ENCODE results near the gene CRADD.

CRADD gene

DNA sequence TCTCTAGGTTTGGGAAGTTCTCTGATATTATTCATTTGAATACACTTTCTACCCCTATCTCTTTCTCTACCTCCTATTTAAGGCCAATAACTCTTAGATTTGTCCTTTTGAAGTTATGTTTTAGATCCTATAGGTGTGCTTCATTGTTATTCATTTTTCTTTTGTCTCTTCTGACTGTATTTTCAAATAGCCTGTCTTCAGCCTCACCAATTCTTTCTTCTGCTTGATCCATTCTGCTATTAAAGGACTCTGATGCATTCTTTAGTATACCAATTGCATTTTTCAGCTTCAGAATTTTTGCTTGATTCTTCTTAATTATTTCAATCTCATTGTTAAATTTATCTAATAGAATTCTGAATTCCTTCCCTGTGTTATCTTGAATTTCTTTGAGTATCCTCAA lies 199.2 kb downstream of the CRADD start:
- POLR2A ChIA-PET (ENCODE audit: low non-redundant PET) = interaction anchor here (0.7 kb wide), 1 partner anchor 101 kb away, joined by 3 read pairs; no protein-coding TSS in a partner anchor

GRCh38 chr12:93877446-93877845 lies 200.3 kb downstream of the CRADD start:
- no peak for DNase-seq (ENCODE audit: low spot score)
- TF ChIP-seq, protein P1, sequence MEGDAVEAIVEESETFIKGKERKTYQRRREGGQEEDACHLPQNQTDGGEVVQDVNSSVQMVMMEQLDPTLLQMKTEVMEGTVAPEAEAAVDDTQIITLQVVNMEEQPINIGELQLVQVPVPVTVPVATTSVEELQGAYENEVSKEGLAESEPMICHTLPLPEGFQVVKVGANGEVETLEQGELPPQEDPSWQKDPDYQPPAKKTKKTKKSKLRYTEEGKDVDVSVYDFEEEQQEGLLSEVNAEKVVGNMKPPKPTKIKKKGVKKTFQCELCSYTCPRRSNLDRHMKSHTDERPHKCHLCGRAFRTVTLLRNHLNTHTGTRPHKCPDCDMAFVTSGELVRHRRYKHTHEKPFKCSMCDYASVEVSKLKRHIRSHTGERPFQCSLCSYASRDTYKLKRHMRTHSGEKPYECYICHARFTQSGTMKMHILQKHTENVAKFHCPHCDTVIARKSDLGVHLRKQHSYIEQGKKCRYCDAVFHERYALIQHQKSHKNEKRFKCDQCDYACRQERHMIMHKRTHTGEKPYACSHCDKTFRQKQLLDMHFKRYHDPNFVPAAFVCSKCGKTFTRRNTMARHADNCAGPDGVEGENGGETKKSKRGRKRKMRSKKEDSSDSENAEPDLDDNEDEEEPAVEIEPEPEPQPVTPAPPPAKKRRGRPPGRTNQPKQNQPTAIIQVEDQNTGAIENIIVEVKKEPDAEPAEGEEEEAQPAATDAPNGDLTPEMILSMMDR (conservative IDR thresholded peaks at IDR 0.05; ENCODE audit: low read depth) = no peak
- ChIA-PET CTCF (no interaction called here), POLR2A (ENCODE audit: low non-redundant PET) (no interaction called here)
- no peak overlapping the region for H3K27ac ChIP-seq

More for the DNA sequence above, 199.2 kb downstream of the CRADD start:
- TF ChIP-seq, protein P1 (conservative IDR thresholded peaks at IDR 0.05; ENCODE audit: low read depth) = no peak
- CTCF ChIA-PET = no interaction called here
- no peak for DNase-seq (ENCODE audit: low spot score)
- H3K27ac ChIP-seq = no peak overlapping the region

DNA sequence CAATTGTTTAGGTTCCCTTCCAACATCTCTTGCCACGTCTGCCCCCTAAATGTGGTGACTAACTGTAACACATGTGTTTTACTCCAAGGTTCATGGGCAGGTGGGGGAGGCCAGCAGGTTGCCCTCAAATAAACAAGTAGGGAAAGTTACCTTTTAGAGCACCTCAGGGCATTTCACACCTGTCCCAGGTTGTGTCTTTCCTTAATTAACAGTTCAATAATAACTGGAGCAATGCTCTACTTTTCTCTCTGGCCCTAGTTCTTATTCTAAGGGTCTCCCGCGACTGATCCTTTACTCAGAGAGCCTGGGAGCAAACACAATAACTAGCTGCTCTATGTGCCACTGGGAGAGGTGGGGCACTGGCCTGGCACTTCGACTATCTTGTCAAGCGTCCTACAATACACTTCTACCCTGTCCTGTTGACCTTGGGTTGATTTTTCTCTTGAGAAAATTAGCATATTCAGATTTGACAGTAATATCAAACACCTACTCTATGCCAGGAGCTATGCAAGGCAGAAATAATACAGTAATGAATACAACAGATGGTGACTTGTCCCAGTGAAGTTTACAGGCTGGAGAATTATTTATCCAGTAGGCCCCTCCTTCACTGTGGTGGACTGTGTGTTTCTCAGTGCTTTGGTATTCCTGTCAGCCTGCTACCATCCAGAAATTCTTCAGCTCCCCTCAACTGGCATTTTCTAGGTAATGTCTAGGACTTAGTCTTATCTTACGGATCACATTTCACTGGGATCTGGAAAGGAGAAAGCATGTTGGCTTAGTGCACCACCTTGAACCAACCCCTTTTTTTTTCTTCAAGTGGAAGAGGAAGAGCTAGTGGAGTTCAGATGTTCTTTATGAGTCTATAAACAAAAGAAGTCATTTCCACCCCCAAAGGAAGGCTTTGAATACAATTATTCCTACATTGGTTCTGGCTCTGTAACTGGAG lies 202.6 kb downstream of the CRADD start:
- DNase-seq (ENCODE audit: low spot score) = no peak
- ChIA-PET CTCF (no interaction called here), POLR2A (ENCODE audit: low non-redundant PET) (no interaction called here)
- TF ChIP-seq, protein P1 (conservative IDR thresholded peaks at IDR 0.05; ENCODE audit: low read depth) = no peak
- H3K27ac ChIP-seq = no peak overlapping the region

GRCh38 chr12:93880853-93881522 lies 203.8 kb downstream of the CRADD start:
- ChIA-PET POLR2A (ENCODE audit: low non-redundant PET) (no interaction called here), CTCF (no interaction called here)
- TF ChIP-seq, protein P1 (conservative IDR thresholded peaks at IDR 0.05; ENCODE audit: low read depth) = no peak
- DNase-seq (ENCODE audit: low spot score) = no peak
- H3K27ac ChIP-seq = no peak overlapping the region

GRCh38 chr12:93882763-93883162 lies 205.6 kb downstream of the CRADD start:
- TF ChIP-seq, protein P1 (conservative IDR thresholded peaks at IDR 0.05; ENCODE audit: low read depth) = no peak
- POLR2A ChIA-PET (ENCODE audit: low non-redundant PET) = no interaction called here
- H3K27ac ChIP-seq = no peak overlapping the region
- CTCF ChIA-PET = no interaction called here
- DNase-seq (ENCODE audit: low spot score) = no peak

DNA sequence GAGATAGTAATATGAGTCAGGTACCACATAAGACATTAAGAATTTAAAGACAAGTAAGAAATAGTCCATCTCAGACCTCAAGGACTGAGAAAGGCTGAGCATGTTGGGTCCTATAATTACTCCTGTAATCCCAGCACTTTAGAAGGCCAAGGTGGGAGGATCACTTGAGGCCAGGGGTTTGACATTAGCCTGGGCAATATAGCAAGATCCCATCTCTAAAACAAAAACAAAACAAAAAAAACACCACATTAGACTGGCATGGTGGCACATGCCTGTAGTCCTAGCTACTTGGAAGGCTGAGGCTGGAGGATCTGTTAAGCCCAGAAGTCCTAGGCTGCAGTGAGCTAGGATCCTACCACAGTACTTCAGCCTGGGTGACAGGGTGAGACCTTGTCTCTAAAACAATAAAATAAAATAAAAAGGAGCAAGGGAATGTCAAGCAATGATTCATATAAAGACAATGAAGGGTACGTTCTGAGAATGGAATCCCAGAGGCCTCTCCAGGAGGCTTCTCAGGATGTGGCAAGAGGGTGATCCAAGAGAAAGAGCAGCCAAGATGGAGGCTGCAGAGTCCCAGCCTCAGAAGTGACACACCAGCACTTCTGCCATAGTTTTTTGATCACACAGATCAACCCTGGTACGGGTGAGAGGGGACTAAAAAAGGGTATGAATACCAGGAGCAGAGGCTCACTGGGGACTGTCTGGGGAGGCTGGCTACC lies 206.4 kb downstream of the CRADD start:
- TF ChIP-seq, protein P1 (conservative IDR thresholded peaks at IDR 0.05; ENCODE audit: low read depth) = no peak
- ChIA-PET POLR2A (ENCODE audit: low non-redundant PET) (no interaction called here), CTCF (no interaction called here)
- DNase-seq (ENCODE audit: low spot score) = no peak
- no peak overlapping the region for H3K27ac ChIP-seq
